GM18517 (cell line): ENCODE data around the gene AFF2.

Experiments used
- ATAC-seq: cut with Tn5 transposase; IDR thresholded peaks from one replicate; pipeline ENCODE4 v1.9.1; 2021; ENCODE audit warnings: mild to moderate bottlenecking, moderate library complexity; ENCODE audit not compliant: unreplicated experiment

AFF2 gene

DNA sequence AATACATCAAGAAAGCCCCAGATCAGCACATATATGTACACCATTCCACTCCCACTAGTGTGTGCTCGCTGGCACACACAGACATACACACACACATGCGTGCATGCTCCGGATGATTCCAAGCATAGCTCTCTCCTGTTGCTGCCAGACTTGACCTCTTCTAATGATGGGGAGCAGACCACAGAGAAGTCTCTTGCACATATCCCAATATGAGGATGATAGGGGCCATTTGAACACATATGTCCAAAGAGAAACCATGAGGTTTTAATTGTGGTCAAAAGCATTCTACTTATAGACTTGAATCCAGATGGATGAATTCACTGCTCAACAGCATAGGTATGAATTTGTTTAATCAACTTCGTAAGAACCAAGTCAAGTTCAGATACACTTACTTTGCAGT is 214.9 kb downstream of the AFF2 start:
- no peak for ATAC-seq

GRCh38 chrX:148722966-148723365 is 222.5 kb downstream of the AFF2 start:
- ATAC-seq, result no peak

- no peak for ATAC-seq
These were observed 223.1 kb downstream of the AFF2 start for GRCh38 chrX:148723551-148723950.

DNA sequence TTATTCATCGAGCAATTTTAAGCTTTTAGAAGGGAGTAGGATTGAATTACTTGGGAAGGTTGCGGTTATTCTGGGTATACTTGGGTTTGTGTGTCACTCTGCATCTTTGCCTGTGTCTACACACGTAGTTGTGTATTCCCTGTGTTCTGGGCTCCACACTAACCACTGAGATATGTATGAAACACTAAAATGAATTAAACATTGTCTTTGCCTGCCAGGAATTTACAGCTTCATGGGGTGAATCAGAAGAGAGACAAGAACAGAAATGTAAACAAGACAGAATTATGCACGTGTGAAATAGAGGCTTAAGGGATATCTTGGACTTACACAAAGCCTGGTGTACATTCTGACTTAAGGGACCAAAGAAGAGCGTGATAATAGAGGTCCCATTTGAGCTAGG is 228.5 kb downstream of the AFF2 start:
- no peak for ATAC-seq

DNA sequence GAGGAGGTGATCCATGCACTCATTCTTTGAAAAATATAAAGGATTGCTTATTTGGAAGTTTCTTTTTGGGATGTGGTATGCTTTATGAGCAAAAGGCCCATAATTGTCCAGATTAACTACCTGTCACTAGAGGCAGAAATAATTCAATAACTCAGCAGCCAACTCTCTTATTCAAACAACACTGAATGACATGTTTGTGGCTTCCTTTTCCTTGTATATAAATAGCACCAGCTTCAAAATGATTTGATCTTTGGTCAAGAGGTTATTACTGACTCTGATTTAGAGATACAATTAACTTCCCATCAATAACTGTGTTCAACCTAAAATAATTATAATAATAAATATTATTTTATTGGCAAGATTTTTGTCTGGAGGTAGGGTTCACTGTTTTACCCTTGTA is 232.3 kb downstream of the AFF2 start:
- ATAC-seq, result no peak

GRCh38 chrX:148741441-148741840 is 241.0 kb downstream of the AFF2 start:
- ATAC-seq, result no peak

- no peak for ATAC-seq
These were observed 254.7 kb downstream of the AFF2 start for GRCh38 chrX:148755111-148755510.

- ATAC-seq, result no peak
These were observed 263.5 kb downstream of the AFF2 start for GRCh38 chrX:148763896-148764295.

DNA sequence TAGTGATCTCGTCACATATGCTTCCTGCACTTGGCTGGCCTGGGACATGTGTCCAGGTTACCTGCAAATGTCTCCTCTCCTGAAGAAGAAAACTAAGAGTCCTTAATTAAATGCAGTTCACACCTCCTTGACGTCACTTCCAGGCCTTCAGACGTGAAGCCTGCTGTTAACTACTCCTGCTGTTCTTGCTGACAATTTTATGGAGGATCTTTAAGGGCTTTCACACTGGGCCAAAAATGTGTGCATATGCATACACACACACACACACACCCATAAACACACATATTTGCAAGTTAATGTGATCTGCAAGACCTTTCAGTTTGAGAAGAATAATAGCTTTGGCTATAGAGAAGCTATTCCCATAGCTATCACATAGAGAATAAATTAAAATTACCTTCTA is 267.9 kb downstream of the AFF2 start:
- no peak for ATAC-seq

GRCh38 chrX:148771440-148771839 is 271.0 kb downstream of the AFF2 start:
- no peak for ATAC-seq

GRCh38 chrX:148774276-148774675 is 273.9 kb downstream of the AFF2 start:
- no peak for ATAC-seq

- no peak for ATAC-seq
These were observed 283.7 kb downstream of the AFF2 start for GRCh38 chrX:148784137-148784536.

DNA sequence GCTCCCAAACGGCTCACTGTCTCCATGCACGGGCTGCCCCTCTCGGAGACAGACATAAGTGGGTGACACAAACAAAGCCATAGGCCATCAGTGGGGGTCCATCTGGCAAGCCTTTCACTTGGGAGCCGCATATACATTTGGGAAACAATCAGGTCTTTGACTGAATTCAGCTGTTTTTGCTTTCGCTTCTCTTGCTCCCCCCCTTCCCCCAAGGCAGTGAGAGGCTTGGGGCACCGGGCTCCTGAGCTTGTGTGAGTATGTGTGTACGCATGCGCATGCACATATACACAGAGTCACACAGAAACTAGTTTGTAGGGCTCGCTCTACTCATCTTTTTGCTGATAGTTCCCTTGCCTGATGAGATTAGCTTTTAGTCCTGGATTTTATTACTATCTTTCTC is 284.4 kb downstream of the AFF2 start:
- no peak for ATAC-seq

DNA sequence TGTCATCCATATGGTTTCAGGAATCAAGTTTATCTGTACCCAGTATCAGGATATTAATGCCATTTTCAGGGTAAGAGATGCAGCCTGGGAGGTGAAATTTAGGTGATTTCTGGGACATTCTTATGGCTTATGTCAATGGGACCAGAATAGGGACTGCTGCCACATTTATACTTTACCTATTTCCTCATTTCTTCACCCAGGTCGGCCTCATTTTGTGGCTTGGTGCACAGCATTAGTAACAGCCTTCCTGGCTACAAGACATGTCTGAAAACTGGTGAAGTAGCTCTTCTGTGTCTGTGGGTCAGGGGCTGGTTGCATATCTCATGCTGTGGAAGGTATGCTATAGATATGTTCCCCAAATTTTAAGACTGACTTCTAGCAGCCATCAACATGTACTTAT is 284.8 kb downstream of the AFF2 start:
- ATAC-seq, result no peak

DNA sequence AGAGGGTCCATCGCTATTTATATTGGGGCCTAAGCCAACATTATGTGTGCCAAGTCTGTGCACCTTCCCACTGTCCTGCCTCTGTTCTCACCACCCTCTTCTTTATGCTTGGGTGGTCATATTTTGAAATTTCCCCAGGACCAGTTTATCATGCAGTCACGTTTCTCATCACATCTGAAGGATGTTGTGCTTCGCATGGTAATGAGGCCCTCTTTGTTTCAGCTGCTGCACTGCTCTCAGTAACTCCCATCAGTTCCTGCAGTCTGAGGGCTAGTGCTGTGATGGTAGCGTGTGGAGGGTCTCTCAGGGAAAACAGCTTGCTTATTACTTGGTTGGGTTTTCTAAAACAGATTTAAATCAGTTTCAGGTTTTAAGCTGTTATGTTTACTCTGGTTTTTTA is 288.0 kb downstream of the AFF2 start:
- ATAC-seq, result no peak

- ATAC-seq, result no peak
These were observed 293.9 kb downstream of the AFF2 start for GRCh38 chrX:148794350-148794749.

- no peak for ATAC-seq
These were observed 304.4 kb downstream of the AFF2 start for GRCh38 chrX:148804579-148805355.

GRCh38 chrX:148806145-148806870 is 305.9 kb downstream of the AFF2 start:
- ATAC-seq, result no peak

DNA sequence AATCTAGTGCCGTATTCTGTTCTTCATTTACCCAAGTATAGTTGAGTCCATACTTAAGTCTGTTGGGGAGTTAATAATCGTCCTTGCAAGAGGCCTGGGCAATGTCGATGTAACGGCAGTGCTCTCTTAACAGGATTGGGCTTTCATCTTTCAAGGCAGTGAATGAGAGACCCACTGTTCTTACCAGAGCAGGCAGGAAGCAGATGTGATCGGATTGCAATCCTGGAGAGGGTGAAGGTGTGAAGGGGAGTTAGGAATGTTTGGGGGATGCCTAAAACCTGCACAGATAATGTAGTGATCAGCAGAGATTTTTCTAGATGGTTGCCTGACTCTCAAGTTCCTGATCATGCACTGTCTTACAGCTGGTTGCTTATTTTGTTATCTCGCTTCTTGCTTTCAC is 308.4 kb downstream of the AFF2 start:
- no peak for ATAC-seq

- ATAC-seq, result no peak
These were observed 310.8 kb downstream of the AFF2 start for GRCh38 chrX:148811236-148811635.

DNA sequence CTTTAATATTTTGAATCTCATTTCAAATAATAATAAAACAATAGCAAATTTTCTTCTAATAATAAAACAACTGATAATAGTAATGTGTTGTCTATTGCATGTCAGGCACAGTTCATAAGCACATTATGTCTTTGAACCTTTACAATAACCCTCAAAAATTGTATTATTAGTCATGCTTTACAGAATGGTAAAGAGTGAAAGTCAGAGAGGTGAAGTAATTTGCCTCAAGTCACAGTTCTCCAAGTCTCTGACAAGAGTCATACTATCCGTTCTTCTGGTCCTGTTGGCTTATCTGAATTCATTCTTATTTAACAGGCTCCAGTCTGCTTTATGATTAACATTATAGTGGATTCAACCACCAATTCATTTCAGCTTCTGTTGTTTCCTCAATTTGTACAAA is 313.0 kb downstream of the AFF2 start:
- ATAC-seq, result no peak

DNA sequence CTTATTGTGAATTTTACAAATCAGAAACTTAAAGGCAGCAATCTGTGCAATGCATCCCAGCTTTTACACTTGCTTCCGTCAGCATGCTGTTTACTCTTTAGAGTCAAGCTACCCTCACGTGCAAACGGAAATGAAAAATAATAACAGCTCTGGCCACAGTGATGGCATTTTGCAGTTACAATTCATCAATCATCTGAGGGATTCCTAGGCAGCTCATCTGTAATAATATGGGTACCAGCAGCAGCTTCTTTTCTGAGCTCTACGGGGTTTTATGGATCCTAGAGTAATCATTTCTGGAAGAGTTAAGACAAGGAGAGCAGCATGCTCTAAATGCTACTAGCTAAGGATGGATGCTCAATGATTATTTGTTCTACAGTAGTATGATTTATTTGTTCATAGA is 313.6 kb downstream of the AFF2 start:
- ATAC-seq, result no peak
